ENCODE measurements around the gene GRM7.

- TF ChIP-seq CTCF (IDR thresholded peaks at IDR 0.05; ENCODE audit: poor library complexity, severe bottlenecking) (no peak), TAF1 (IDR thresholded peaks at IDR 0.05; ENCODE audit: low read depth) (no peak), SMC3 (conservative IDR thresholded peaks at IDR 0.05; ENCODE audit: poor library complexity) (no peak), MXI1 (conservative IDR thresholded peaks at IDR 0.05; ENCODE audit: poor library complexity, severe bottlenecking) (no peak), POLR2AphosphoS5 (IDR thresholded peaks at IDR 0.05) (no peak), EZH2 (IDR thresholded peaks at IDR 0.05; ENCODE audit: borderline replicate concordance, insufficient read depth, low read length, poor library complexity, severe bottlenecking) (no peak), REST (IDR thresholded peaks at IDR 0.05; ENCODE audit: borderline replicate concordance) (no peak)
These were observed 707.7 kb downstream of the GRM7 start for GRCh38 chr3:7568526-7569184.
